Stomach (tissue), 4 donors: ENCODE measurements around the gene SPRED3.

ENCODE experiments used
- CTCF ChIP-seq, 7 experiments: fragments of 450-650 bp in 4 of 7; fragments of 200-600 bp in 3 of 7; sonication (generic) in 3 of 7; IDR thresholded peaks; one replicate each; pipeline ENCODE4 v1.5.1; 2016 to 2019; ENCODE audit warnings: antibody characterized with exemption in 7 of 7, control low read depth in 2 of 7, mild to moderate bottlenecking in 1 of 7
- POLR2A ChIP-seq, 4 donors: fragments of 450-650 bp; IDR thresholded peaks; one replicate each; pipeline ENCODE4 v1.6.1; 2016; ENCODE audit warnings: antibody characterized with exemption in 4 of 4, control low read depth in 2 of 4, mild to moderate bottlenecking in 1 of 4, moderate library complexity in 1 of 4

GRCh38 chr19:38434549-38435051 is 46.1 kb downstream of the SPRED3 start:
- no peak for TF ChIP-seq POLR2A (IDR thresholded peaks at IDR 0.05)
- TF ChIP-seq CTCF (IDR thresholded peaks at IDR 0.05) = no peak
